WTC11 (cell line): ENCODE measurements around the gene TNKS2.

Experiments used
- ATF2 ChIP-seq: sonication (generic); formaldehyde crosslinking; IDR thresholded peaks from 2 replicates; pipeline ENCODE4 v1.8.1; 2022; ENCODE audit warnings: low read depth, missing genetic modification reagents, borderline replicate concordance
- ATF3 ChIP-seq: sonication (generic); formaldehyde crosslinking; conservative IDR thresholded peaks from 2 replicates; pipeline ENCODE4 v1.8.1; 2022; ENCODE audit warnings: mild to moderate bottlenecking, missing genetic modification reagents
- CBFB ChIP-seq: sonication (generic); formaldehyde crosslinking; IDR thresholded peaks from 2 replicates; pipeline ENCODE4 v1.8.1; 2022; ENCODE audit warnings: mild to moderate bottlenecking, low read depth, missing genetic modification reagents
- CTCF ChIP-seq: fragments of 200-600 bp; IDR thresholded peaks from 2 replicates; pipeline ENCODE4 v1.8.0; 2022; ENCODE audit warnings: antibody characterized with exemption
- FOXP4 ChIP-seq: sonication (generic); formaldehyde crosslinking; IDR thresholded peaks from 2 replicates; pipeline ENCODE4 v1.8.0; 2022; ENCODE audit warnings: mild to moderate bottlenecking, missing genetic modification reagents
- HMGXB4 ChIP-seq: sonication (generic); formaldehyde crosslinking; IDR thresholded peaks from 2 replicates; pipeline ENCODE4 v1.8.1; 2023; ENCODE audit warnings: mild to moderate bottlenecking, moderate library complexity, missing genetic modification reagents
- MAX ChIP-seq: sonication (generic); formaldehyde crosslinking; IDR thresholded peaks from 2 replicates; pipeline ENCODE4 v1.8.0; 2022; ENCODE audit warnings: mild to moderate bottlenecking, missing genetic modification reagents
- NFYB ChIP-seq: sonication (generic); formaldehyde crosslinking; conservative IDR thresholded peaks from 2 replicates; pipeline ENCODE4 v1.8.0; 2022; ENCODE audit warnings: low read depth, missing genetic modification reagents
- NR3C1 ChIP-seq: sonication (generic); formaldehyde crosslinking; conservative IDR thresholded peaks from 2 replicates; pipeline ENCODE4 v1.8.1; 2023; ENCODE audit warnings: low read depth, mild to moderate bottlenecking, missing genetic modification reagents
- SMAD3 ChIP-seq: sonication (generic); formaldehyde crosslinking; IDR thresholded peaks from 2 replicates; pipeline ENCODE4 v1.8.0; 2022; ENCODE audit warnings: missing genetic modification reagents, mild to moderate bottlenecking, borderline replicate concordance
- TEAD1 ChIP-seq: sonication (generic); formaldehyde crosslinking; IDR thresholded peaks from 2 replicates; pipeline ENCODE4 v1.8.0; 2022; ENCODE audit warnings: mild to moderate bottlenecking, missing genetic modification reagents
- ZNF232 ChIP-seq: sonication (generic); formaldehyde crosslinking; IDR thresholded peaks from 2 replicates; pipeline ENCODE4 v1.8.0; 2022; ENCODE audit warnings: mild to moderate bottlenecking, missing genetic modification reagents
- ZNF263 ChIP-seq: sonication (generic); formaldehyde crosslinking; IDR thresholded peaks from 2 replicates; pipeline ENCODE4 v1.8.1; 2022; ENCODE audit warnings: low read depth, mild to moderate bottlenecking, moderate library complexity, missing genetic modification reagents

- TF ChIP-seq CTCF = no peak
- no peak for TF ChIP-seq ZNF232
- TF ChIP-seq MAX (CRISPR knock-in tag) = no peak
- no peak for TF ChIP-seq FOXP4
- no peak for TF ChIP-seq NFYB (CRISPR knock-in tag)
- TF ChIP-seq NR3C1 (CRISPR knock-in tag) = no peak
- TF ChIP-seq SMAD3 (CRISPR knock-in tag) = no peak
- no peak for TF ChIP-seq TEAD1 (CRISPR knock-in tag)
- TF ChIP-seq ATF3 (CRISPR knock-in tag) = no peak
- no peak for TF ChIP-seq ATF2 (CRISPR knock-in tag)
- no peak for TF ChIP-seq CBFB (CRISPR knock-in tag)
- no peak for TF ChIP-seq ZNF263 (CRISPR knock-in tag)
- no peak for TF ChIP-seq HMGXB4 (CRISPR knock-in tag)
These were observed 1.4 kb downstream of the TNKS2 start for GRCh38 chr10:91799612-91799975.
